GM23248 (cell line): ENCODE measurements around the gene KDM4B. TPM values are rescaled to one million over a fixed set of nuclear protein-coding genes. Genes with fewer than 3 reads are reported as not detected.

Experiments
- DNase-seq: peaks from one replicate; pipeline ENCODE4 v3.0.0-alpha.2; 2015
- H2AFZ ChIP-seq: fragments of 200-600 bp; sonication (generic); 2 replicates; pipeline ENCODE4 v1.6.1; 2016; ENCODE audit warnings: antibody characterized with exemption
- H3F3A ChIP-seq: fragments of 200-600 bp; sonication (generic); 2 replicates; pipeline ENCODE4 v1.6.1; 2016; ENCODE audit warnings: mild to moderate bottlenecking, antibody characterized with exemption, mixed run types; ENCODE audit not compliant: insufficient read depth
- H3K27ac ChIP-seq: fragments of 200-600 bp; sonication (generic); 2 replicates; pipeline ENCODE4 v1.5.1; 2016; ENCODE audit warnings: mild to moderate bottlenecking
- H3K27me3 ChIP-seq: fragments of 200-600 bp; sonication (generic); replicated peaks from 2 replicates; pipeline ENCODE4 v1.6.1; 2016; ENCODE audit warnings: mild to moderate bottlenecking; ENCODE audit not compliant: insufficient read depth
- H3K36me3 ChIP-seq: fragments of 200-600 bp; sonication (generic); 2 replicates; pipeline ENCODE4 v1.6.1; 2016; ENCODE audit warnings: low read depth, mild to moderate bottlenecking
- H3K4me1 ChIP-seq: fragments of 200-600 bp; sonication (generic); 2 replicates; pipeline ENCODE4 v1.6.1; 2016; ENCODE audit warnings: mild to moderate bottlenecking; ENCODE audit not compliant: insufficient read depth
- H3K4me2 ChIP-seq: fragments of 200-600 bp; sonication (generic); one replicate; pipeline ENCODE4 v1.6.1; 2016; ENCODE audit warnings: mild to moderate bottlenecking; ENCODE audit not compliant: unreplicated experiment
- H3K4me3 ChIP-seq: fragments of 200-600 bp; sonication (generic); 2 replicates; pipeline ENCODE4 v1.5.1; 2016; ENCODE audit warnings: mild to moderate bottlenecking
- H3K79me2 ChIP-seq: fragments of 200-600 bp; sonication (generic); 2 replicates; pipeline ENCODE4 v1.6.1; 2016; ENCODE audit warnings: mild to moderate bottlenecking; ENCODE audit not compliant: insufficient read depth
- H3K9ac ChIP-seq: fragments of 200-600 bp; sonication (generic); 2 replicates; pipeline ENCODE4 v1.6.1; 2016; ENCODE audit warnings: mild to moderate bottlenecking
- H3K9me2 ChIP-seq: fragments of 200-600 bp; sonication (generic); 2 replicates; pipeline ENCODE4 v1.6.1; 2016; ENCODE audit warnings: mixed run types, mild to moderate bottlenecking, moderate library complexity; ENCODE audit not compliant: insufficient read depth
- H3K9me3 ChIP-seq: fragments of 200-600 bp; sonication (generic); one replicate; pipeline ENCODE4 v1.6.1; 2017; ENCODE audit warnings: low read depth
- H4K20me1 ChIP-seq: fragments of 200-600 bp; sonication (generic); 2 replicates; pipeline ENCODE4 v1.6.0; 2016; ENCODE audit not compliant: insufficient read depth
- EZH2 ChIP-seq: fragments of 200-600 bp; sonication (generic); IDR thresholded peaks from 2 replicates; pipeline ENCODE4 v1.6.1; 2018; ENCODE audit warnings: antibody characterized with exemption, mild to moderate bottlenecking; ENCODE audit not compliant: insufficient read depth, poor library complexity, severe bottlenecking
- EZH2phosphoT487 ChIP-seq: fragments of 200-600 bp; sonication (generic); IDR thresholded peaks from 2 replicates; pipeline ENCODE4 v1.6.1; 2018; ENCODE audit warnings: antibody characterized with exemption, moderate library complexity, mild to moderate bottlenecking, low read depth; ENCODE audit not compliant: insufficient read depth
- WGBS, 2 experiments: methylation state at CpG; one replicate each; pipeline ENCODE4 v1.1.6; 2015 to 2017; ENCODE audit warnings: low lambda C conversion rate in 2 of 2, low coverage in 1 of 2; ENCODE audit errors: missing lambda C conversion rate in 2 of 2; 5-methylcytosine and 5-hydroxymethylcytosine counted together
- in situ Hi-C: fragments of 300-500 bp; cut with MboI; formaldehyde crosslinking; loops from 2 replicates; pipeline ENCODE4 v1.15.0; 2020
- polyA plus RNA-seq: library from polyadenylated mRNA; unstranded; fragments of >200 nt; fragmentation: Nextera tagmentation; extraction: Ambion mirVana; gene quantifications from 2 replicates; pipeline ENCODE4 v1.2.1, GENCODE V29; 2016
- total RNA-seq: library from RNA; depleted of rRNA; stranded (reverse); fragments of >200 nt; shearing (Covaris generic); gene quantifications from 2 replicates; pipeline ENCODE4 v1.2.3, GENCODE V29; 2014

KDM4B gene
- total and polyA plus RNA-seq, 2 experiments from 2014 or later = 14.8 to 28.7 TPM

DNA sequence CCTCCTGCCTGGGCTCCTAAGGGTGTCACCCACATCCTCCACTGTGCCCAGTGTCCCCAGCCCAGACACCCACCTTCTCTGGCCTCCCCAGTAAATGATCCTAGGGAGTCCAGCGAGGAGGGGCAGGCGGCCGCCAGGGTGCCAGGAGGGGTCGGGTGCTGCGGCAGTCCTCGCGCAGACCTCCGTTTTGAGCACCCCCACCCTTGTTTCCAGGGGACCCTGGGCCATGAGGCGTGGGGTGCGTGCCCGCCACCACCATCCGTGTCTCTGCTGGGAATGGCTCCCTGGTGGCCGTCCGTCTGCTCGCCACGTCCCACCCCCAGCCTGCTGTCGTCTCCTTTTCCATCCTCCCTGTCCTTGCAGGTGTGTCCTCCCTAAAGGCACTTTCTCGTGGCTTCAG, 133.0 kb downstream of the KDM4B start:
- no peak overlapping the region for H3K4me2 ChIP-seq
- no peaks in the 10 kb centered on the region for H3K9me3 ChIP-seq
- H3F3A ChIP-seq = no peaks in the 10 kb centered on the region
- H3K9me2 ChIP-seq = no peaks in the 10 kb centered on the region
- DNase-seq = no peak
- in situ Hi-C loops = no loop called here
- H4K20me1 ChIP-seq = no peaks in the 10 kb centered on the region; the same call in 1 of the 2 replicates
- no peaks in the 10 kb centered on the region for H3K27me3 ChIP-seq
- no peak overlapping the region for H3K9ac ChIP-seq
- H3K4me1 ChIP-seq = no peaks in the 10 kb centered on the region
- no peak for TF ChIP-seq EZH2phosphoT487
- no peak overlapping the region for H3K27ac ChIP-seq
- no peak overlapping the region for H3K4me3 ChIP-seq
- H3K36me3 ChIP-seq = peaks cover 20% of the 10 kb centered on the region
- WGBS, 2 experiments = 90 to 91% methylated on average over 15 to 18 of the region's 18 CpGs
- H3K79me2 ChIP-seq = peaks cover 5% of the 10 kb centered on the region; the same call in 1 of the 2 replicates
- H2AFZ ChIP-seq = no peak overlapping the region

DNA sequence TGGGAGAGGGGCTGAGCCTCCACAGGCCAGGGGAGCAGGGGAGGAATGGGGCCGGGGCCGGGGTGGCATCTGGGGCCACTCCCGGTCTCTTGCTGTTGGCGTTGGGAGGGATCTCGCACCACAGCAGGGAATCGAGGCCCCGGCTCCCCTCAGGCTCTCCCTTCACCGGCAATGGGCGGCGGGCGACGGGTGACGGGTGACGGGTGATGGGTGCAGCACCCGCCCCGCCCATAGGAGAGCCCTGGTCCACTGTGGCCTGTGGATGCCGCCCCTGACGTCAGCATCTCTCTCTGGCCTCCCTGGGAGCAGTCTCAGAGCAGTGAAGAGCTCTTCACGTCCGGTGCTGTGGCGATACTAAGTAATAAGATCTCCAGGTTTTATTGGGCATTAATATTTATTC, 133.6 kb downstream of the KDM4B start:
- no peaks in the 10 kb centered on the region for H3K9me3 ChIP-seq
- no peak overlapping the region for H2AFZ ChIP-seq
- H3K4me1 ChIP-seq = no peaks in the 10 kb centered on the region
- peaks cover 5% of the 10 kb centered on the region; the same call in 1 of the 2 replicates for H3K79me2 ChIP-seq
- no peak overlapping the region for H3K4me3 ChIP-seq
- peaks cover 20% of the 10 kb centered on the region for H3K36me3 ChIP-seq
- no peaks in the 10 kb centered on the region for H3K9me2 ChIP-seq
- H3K27me3 ChIP-seq = no peaks in the 10 kb centered on the region
- no peak for DNase-seq
- in situ Hi-C loops = no loop called here
- H3K4me2 ChIP-seq = no peak overlapping the region
- WGBS, 2 experiments = 93 to 96% methylated on average over 5 to 21 of the region's 21 CpGs
- no peaks in the 10 kb centered on the region; the same call in 1 of the 2 replicates for H4K20me1 ChIP-seq
- no peak overlapping the region for H3K27ac ChIP-seq
- TF ChIP-seq EZH2phosphoT487 (no peak), EZH2 (no peak)
- H3K9ac ChIP-seq = no peak overlapping the region
- no peaks in the 10 kb centered on the region for H3F3A ChIP-seq

DNA sequence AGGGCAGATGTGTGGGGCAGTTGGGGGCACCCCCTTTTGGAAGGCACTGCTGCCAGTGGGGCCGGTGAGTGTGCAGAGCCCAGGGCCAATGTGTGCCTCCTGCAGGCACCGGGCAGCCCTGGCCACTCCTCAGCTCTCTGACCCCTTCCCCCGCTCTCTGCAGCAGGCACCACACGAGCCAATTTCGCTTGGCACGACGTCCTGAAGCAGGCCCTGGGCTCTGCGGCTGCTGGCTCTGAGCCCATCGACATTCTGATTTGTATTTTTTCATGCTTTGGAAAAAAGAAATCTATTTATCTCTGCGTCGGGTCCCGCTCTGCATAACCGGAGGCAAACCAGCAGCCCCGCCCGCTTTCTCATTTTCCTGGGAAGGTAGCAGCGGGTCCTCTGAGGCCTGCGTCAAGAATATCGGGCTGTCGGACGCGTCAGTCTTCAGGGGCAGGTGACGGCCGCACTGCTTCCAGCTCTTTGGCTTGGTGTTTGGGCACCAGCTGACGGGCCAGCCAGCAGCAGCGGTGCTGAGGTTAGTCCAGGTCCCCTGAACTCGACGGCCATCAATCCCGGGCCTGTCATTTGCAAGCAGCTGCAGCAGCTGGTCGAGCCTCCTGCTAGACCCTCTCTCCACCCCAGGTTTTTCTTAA, 134.3 kb downstream of the KDM4B start:
- Histone ChIP-seq H3K36me3 (peaks cover 20% of the 10 kb centered on the region), H3K4me2 (no peak overlapping the region), H3K9ac (no peak overlapping the region), H3F3A (no peaks in the 10 kb centered on the region), H3K9me2 (no peaks in the 10 kb centered on the region), H3K9me3 (no peaks in the 10 kb centered on the region), H3K27ac (no peak overlapping the region), H3K79me2 (peaks cover 5% of the 10 kb centered on the region; the same call in 1 of the 2 replicates), H2AFZ (no peak overlapping the region), H3K4me3 (no peak overlapping the region), H4K20me1 (no peaks in the 10 kb centered on the region; the same call in 1 of the 2 replicates), H3K4me1 (no peaks in the 10 kb centered on the region), H3K27me3 (no peaks in the 10 kb centered on the region)
- in situ Hi-C loops = no loop called here
- TF ChIP-seq EZH2 (no peak), EZH2phosphoT487 (no peak)
- peak; percentile 11 for DNase-seq
- 62 to 68% methylated on average over 29 of the region's 29 CpGs for WGBS, 2 experiments

DNA sequence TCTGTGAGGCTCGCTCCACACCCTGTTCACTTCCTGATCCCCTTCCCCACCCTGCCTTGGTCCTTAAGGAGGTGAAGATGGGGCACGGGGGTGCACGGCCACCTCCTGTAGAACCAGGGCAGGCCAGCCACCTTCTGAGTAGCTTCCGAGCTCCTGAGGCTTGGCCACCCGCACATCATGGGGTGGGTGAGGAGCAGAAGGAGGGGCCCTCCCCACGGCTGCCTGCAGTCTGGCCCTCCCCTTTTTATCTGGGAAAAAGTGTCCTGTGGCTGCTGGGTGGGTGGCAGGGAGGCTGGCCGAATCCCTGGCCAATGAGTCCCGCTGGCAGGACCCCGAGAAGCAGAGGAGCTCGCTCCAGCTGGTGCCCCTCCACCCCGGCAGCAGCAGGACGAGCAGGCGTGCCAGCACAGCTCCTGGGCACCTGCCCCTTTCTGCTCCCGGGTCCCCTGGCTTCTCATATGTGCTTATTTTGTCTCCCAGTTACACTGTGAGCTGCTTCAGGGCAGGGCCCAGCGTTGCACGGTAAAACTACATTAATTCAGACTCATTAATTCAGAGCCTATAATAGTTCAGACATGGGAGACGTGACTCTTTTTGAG, 135.0 kb downstream of the KDM4B start:
- in situ Hi-C loops = no loop called here
- no peaks in the 10 kb centered on the region; the same call in 1 of the 2 replicates for H4K20me1 ChIP-seq
- no peak for DNase-seq
- 64 to 69% methylated on average over 16 to 17 of the region's 17 CpGs for WGBS, 2 experiments
- peaks cover 16% of the 10 kb centered on the region for H3K36me3 ChIP-seq
- peaks cover 5% of the 10 kb centered on the region; the same call in 1 of the 2 replicates for H3K79me2 ChIP-seq
- H3K27ac ChIP-seq = no peak overlapping the region
- TF ChIP-seq EZH2 = no peak
- no peak for TF ChIP-seq EZH2phosphoT487
- H3F3A ChIP-seq = no peaks in the 10 kb centered on the region
- no peak overlapping the region for H2AFZ ChIP-seq
- no peaks in the 10 kb centered on the region for H3K9me3 ChIP-seq
- H3K4me2 ChIP-seq = no peak overlapping the region
- no peak overlapping the region for H3K9ac ChIP-seq
- H3K4me3 ChIP-seq = no peak overlapping the region
- H3K27me3 ChIP-seq = no peaks in the 10 kb centered on the region
- H3K4me1 ChIP-seq = no peaks in the 10 kb centered on the region
- H3K9me2 ChIP-seq = no peaks in the 10 kb centered on the region
